Fibroblast of peridontal ligament (primary cell): ENCODE results near the gene ELOF1.

Experiments used
- DNase-seq: peaks from one replicate; pipeline ENCODE4 v3.0.0-alpha.2; 2010; ENCODE audit errors: extremely low read depth

ELOF1 gene

DNA sequence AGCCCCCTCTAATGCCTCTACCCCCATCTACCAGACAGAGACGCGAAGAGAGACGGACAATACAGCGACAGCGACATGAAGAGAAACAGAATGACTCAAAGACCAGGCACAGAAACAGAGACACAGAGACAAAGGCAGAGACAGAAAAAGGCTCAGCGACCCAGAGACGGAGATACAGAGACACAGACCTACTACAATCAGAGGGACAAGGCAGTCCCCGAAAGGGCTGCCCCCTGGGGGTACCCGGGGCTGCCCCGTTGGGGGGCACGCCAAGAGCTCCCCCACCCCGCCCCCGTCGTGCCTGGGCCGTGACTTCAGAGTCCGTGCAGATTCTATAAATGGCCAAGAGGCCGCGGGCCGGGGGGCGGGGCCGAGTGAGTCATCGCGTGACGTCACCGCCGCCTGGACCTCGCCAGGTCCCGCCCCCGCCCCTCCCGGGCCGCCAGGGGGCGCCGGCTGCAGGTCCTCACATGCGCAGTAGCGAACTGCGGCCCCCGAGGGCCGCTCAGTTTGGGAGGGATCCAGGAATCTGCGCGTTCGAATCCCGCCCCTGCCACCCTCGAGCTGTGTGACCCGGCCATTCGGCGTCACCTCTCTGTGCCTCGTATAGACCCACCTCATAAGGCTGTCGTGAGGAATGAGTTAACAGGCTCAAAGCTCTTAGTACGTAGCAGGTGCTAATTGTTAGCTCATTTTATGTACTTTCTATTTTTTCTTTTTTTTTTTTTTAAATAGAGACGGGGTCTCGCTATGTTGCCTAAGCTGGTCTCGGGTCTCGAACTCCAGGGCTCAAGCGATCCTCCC is 23.0 kb downstream of the ELOF1 start:
- peak; percentile 82 for DNase-seq

DNA sequence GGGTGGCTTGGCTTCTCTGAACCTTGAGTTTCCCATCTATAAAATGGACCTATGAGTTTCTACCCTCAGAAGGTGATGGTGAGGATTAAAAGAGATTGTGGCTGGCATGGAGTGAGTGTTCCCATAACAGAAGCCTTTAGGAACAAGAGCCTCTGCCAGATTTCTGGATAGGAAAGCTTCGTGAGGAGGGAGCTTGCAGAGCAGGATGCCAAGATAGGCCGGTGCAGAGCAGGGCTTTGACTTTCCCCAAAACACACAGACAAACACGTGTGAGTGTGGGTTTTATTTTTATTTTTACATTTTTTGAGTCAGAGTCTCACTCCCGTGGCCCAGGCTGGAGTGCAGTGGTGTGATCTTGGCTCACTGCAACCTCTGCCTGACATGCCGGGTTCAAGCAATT is 24.1 kb downstream of the ELOF1 start:
- DNase-seq = peak; percentile 27

DNA sequence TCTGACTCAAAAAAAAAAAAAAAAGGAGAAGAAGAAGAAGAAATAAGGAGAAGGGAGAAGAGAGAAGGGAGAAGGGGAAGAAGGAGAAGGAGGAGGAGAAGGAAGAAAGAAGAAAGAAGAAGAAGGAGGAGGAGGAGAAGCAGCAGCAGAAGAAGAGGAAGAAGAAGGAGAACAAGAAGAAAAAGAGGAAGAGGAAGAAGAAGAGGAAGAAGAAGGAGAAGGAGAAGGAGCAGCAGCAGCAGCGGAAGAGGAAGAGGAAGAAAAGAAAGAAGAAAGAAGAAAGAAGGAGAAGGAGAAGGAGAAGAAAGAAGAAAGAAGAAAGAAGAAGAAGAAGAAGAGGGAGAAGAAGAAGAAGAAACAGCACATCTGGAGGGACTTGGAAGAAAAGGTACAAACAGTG is 24.5 kb downstream of the ELOF1 start:
- no peak for DNase-seq

DNA sequence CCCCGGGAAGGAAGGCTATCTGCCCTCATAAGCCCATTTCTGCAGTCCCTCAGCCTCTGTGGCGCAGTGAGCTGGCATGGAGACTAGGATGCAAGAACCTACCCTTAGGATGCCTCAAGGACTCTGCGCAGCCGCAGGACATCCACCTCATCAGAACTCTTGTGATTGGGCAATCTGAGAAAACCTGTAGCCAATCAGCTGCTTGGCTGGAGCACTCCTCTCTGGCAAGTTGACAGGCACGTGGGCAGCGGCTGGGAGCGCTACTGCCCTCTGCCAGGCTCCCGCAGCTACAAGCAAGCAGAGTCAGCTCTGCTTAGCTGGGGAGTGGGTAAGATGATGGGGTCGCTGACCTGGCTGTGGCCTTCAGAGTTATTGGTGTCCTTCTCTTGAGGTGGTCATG is 28.6 kb downstream of the ELOF1 start:
- peak; percentile 65 for DNase-seq

DNA sequence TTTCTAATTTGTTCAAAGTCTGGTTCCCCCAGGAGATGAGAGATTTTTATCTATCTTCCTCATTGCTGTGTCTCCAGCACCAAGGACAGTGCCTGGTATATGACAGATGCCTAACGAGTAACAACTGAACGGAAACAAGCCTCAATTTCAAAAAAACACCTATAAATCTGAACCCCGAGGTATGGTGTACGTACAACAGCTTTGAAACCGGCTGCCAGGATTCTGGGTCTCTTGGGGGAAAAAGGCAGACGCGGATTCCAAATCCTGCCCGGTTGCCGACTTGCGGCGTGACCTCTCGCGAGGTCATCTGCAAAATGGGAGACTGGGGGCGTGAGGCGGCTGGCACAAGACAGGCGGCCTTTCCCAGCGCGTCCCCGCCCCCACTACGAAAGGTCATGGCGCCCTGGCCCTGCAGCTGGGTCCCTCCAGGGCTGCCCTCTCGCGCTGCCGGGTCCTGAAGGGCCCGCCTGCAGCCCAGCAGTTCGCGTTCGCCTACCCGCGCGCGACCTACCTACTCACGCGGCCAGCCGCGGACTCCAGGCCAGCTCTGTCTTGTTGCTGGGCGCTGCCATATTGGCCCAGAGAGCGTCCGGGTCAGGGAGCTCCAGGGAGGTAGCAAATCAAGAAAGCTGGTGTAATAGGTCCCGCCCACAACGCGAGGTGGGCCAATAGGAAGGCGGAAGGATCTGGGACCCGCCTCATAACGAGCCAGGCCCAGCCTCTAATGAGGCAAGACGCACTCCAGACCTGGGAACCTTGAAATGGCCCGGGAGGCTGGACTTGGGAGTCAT is 30.3 kb downstream of the ELOF1 start, which contains the start of gene ECSIT:
Gene ECSIT (minus strand): TSS at position 584 of the 791 bp plus-strand sequence. CDS start 9,964 bp downstream, outside the sequence.
- DNase-seq = peak; percentile 98

DNA sequence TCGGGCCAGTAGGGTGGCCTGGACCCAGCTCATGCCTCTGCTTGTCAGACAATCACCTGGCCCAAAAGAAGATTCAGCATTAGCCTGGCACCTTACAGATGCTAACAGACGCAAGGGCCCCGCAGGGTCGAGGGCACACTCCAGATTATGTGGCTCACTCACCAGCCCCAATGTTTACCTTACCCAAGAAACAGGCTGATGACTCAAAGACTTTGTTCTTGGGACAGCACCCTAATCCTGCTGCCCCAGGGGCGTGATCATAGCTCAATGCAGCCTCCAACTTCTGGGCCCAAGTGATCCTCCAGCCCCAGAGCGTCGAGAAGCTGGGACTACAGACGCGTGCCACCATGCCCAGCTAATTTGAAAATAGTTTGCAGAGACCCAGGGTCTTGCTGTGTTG is 39.9 kb downstream of the ELOF1 start:
- no peak for DNase-seq

DNA sequence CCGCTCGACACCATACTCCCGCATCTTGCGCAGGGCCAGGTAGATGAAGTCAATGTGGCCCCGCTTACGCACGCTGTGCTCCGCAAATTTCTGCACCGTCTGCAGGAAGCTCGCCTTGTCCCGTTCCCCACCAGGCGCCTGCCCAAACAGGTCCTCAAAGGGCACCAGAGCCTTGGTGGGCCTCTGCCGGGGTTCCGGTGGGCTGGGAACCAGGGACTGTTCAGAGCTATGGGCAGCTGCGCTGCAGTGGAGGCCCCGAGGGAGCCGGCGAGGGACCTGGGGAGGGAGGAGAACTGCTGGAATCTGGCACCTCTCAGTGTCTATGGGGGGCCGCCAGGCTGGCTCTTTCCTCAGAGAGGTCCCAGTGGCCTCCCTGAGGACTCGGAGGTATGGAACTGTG is 45.1 kb downstream of the ELOF1 start:
- no peak for DNase-seq

DNA sequence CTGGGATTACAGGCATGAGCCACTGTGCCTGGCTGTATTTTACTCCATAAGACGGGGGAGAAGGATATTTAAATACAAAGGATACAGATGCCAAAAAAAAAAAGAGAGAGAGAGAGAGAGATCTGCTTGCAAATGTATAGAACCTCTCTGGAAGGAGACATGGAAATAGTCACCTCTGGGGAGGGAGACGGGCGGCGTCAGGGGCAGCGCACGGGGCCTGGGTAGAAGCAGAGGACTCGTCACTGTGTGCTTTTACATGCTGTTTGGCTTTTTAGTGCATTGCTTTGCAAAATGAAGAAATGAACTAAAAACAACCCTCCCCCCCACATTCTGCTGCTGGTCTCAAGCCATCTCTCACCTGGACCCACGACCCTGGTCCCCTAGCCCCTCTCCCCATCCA is 48.6 kb downstream of the ELOF1 start:
- DNase-seq = no peak

DNA sequence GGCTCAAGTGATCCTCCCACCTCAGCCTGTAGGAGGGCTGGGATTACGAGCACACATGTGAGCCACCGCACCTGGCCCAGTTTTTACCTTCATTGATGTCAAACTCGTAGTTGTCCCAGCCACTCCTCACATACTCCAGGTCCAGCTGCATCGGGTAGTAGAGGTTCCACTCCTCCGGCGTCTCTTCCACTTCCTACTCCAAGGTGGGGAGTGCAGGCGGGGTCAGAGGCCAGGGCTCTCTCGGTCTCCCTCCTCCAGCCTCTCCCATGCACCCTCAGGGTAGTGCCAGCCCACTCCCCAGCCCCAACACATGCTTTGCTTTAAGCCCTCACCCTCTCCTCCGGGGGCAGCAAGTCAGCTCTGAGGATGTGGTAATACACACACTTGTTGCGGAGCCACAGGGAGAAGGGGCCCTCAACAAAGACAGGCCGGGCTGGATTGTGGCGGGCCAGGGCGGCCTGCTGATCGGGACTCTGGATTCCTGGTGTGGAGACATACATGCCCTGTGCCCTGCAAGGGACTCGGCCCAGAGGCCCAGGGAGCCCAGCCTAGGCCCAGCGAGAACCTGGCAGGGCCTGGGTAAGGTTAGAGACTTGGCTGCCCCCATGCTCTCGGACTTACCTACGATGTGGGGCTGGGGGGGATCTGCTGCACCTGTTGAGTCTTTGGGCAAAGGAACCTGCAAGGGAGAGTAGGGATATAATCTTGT is 51.5 kb downstream of the ELOF1 start:
- no peak for DNase-seq

DNA sequence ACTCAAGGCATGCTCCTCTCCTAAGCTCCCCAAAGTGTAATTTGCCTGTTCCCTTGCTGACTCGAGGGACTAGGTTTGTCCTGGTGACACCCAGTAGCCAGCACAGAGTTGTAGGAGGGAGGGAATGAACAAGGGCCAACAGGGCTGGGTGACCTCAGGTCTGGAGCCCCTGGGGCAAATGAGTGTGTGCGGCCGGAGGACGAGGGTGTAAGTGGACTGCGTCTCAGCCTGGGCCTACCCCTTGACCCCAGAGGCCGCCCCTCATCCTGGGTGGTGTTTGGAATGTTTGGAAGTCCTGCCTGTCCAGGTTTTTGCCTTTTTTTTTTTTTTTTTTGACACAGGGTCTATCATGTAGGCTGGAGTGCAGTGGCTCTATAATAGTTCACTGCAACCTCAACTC is 52.1 kb downstream of the ELOF1 start:
- no peak for DNase-seq

DNA sequence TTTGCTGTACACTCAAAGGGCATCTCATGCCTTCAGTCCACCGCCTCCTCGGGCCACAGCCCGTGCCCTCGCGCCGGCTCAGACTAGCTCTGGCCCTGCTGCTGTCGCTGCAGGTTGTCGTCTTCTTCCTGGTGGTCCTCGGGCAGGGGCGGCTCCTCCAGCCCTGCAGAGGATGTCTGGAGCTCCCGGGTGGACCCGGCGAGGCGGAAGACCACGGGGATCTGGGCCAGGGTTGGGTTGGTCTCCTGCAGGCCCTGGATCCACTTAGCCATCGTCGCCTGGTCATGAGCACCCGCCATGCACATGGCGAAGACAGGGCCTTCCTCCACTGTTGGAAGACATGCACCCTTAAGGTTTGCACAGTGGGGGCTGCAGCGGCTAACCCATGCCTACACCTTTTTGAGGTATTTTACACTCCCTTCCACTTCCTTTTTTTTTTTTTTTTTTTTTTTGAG is 52.9 kb downstream of the ELOF1 start:
- DNase-seq = no peak

DNA sequence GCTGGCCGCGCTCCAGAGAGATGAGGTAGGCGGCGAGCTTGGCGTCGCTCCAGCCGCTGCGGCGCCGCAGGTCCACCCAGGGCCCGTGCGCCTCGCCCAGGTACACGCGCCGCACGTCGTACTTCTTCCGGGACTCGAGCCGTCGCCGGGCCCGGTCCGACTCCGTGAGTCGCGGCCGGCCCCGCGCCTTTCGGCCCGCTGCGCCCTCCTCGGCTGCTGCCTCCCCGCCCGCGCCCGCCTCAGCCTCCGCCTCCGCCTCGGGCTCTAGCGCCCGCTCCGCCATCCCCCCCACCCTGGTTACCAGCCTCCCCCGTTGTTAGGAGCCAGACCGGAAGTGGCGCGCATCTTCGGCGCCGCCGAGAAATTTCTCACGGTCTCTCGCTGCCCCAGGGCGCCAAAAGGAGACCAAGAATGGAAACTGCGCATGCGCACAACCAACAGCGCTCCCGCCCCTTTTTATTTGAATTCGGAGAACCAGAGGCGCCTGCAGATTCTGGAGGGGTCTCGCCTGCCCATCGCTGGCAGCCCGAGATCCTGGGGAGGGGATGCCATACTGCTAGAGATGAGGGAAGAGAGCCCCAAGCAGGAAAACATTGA is 53.4 kb downstream of the ELOF1 start, which contains the start of gene ZNF653:
Gene ZNF653 (minus strand): TSS at position 336 of the 597 bp plus-strand sequence. CDS start 53 bp downstream, at position 283.
- DNase-seq = peak; percentile 94

DNA sequence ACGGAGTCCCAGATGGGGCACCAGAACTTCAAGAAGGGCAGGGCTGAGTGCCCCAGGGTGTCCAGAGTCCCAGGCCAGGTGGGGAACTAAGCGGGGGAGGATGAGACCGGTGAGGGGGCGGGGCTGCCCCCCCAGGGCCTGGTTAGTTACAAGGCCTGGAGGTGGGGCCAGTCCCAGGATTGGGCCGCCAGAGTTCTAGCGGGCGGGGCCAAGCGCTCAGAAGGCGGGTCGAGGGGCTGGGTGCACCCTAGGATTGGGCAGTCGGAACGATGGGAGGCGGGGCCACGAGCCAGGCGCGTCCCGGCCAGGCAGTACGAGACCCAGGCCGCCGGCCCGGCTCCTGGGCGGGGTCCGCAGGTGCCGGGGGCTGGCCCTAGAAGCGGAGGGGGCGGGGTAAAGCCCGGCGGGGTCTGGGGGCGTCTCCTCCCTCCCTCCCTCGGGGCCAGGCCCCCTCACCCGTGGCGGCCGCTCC is 54.0 kb downstream of the ELOF1 start:
- DNase-seq = peak; percentile 88

DNA sequence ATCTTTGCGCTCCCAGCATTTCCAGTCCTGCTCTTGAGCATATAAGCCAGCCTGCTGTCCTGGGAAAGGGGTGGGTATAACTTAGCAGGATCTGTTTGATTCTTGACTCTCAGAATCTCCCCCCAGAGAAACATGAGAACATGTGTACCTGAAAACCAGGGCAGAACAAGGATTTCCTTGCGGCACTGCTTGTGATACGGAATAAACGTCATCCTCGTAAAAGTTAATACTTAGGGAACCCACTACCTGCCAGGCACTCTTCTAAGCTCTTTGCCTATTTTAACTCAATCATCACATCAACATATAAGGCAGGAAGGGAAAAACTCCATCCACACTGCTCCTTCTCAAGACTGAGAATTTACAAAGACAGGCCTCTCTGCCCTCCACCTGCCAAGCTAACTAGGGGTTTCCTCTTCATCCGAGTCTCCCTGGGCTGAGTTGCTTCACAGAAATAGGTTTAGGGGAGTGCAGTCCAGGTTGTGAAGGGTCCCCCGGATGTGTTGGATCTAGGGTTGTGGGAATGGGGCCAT is 54.5 kb downstream of the ELOF1 start:
- peak; percentile 2 for DNase-seq
